Psoas muscle (tissue), 8 donors: ENCODE results near the gene PCDH9. TPM values are rescaled to one million over a fixed set of nuclear protein-coding genes. Genes with fewer than 3 reads are reported as not detected.

Experiments used
- ATAC-seq, 4 donors: fragments of 200-7000 bp; cut with Tn5 transposase; one replicate each; pipeline ENCODE4 v1.9.1; 2020; ENCODE audit warnings: moderate library complexity in 3 of 4, mild to moderate bottlenecking in 2 of 4
- DNase-seq, 2 donors: peaks; one replicate each; pipeline ENCODE4 v3.0.0-alpha.2; 2020
- H3K27ac ChIP-seq: fragments of 200-600 bp; one replicate; pipeline ENCODE4 v1.8.0; 2022
- H3K27me3 ChIP-seq, 3 donors: fragments of 200-600 bp in 1 of 3; one replicate each; pipeline versions ENCODE4 v1.6.1 to v1.8.0; 2013 to 2022; ENCODE audit warnings: low read length in 2 of 3, mild to moderate bottlenecking in 2 of 3, moderate library complexity in 1 of 3; ENCODE audit not compliant: insufficient read depth in 3 of 3
- H3K36me3 ChIP-seq, 2 donors: fragments of 200-600 bp in 1 of 2; one replicate each; pipeline versions ENCODE4 v1.6.1 to v1.8.0; 2013 to 2022; ENCODE audit warnings: low read depth in 1 of 2, mild to moderate bottlenecking in 1 of 2, moderate library complexity in 1 of 2; ENCODE audit not compliant: insufficient read depth in 1 of 2
- H3K4me1 ChIP-seq: fragments of 200-600 bp; one replicate; pipeline ENCODE4 v1.8.0; 2022
- H3K4me3 ChIP-seq: fragments of 200-600 bp; one replicate; pipeline ENCODE4 v1.8.0; 2022; ENCODE audit warnings: mild to moderate bottlenecking
- H3K9me3 ChIP-seq: fragments of 200-600 bp; one replicate; pipeline ENCODE4 v1.8.0; 2022
- WGBS, 3 donors: extraction: QIAGEN DNeasy Blood & Tissue Kit; methylation state at CpG; one replicate each; pipeline versions ENCODE4 v1.1.6 to v1.1.7; 2013; 5-methylcytosine and 5-hydroxymethylcytosine counted together
- intact Hi-C, 2 donors: fragments of 100-400 bp; cut with DNase I; formaldehyde crosslinking; loops; one replicate each; pipeline versions ENCODE4 v1.11.0 to v1.14.2; 2022
- polyA plus RNA-seq, 3 donors: library from polyadenylated mRNA; stranded (reverse); fragments of 200-250 nt; gene quantifications; one replicate each; pipeline ENCODE4 v1.2.3, GENCODE V29; 2013
- total RNA-seq, 4 donors: library from RNA; stranded (reverse); fragmentation: NEBNext Ultra II Directional in 2 of 4; extraction: Animal tissue kit (Norgen Biotek cat#: 25700) in 2 of 4; gene quantifications; one replicate each; pipeline versions ENCODE4 v1.2.1 to v1.2.4, GENCODE V29; 2021 to 2023
- TF ChIP-seq, protein P1 (sequence below): fragments of 200-600 bp; IDR thresholded peaks from one replicate; pipeline ENCODE4 v1.8.0; 2022; ENCODE audit warnings: antibody characterized with exemption
- donor health status: healthy with polysubstance abuse.
- donor health status: DM: no; HTN: no; CAD: no; lungs with moderate emphysema.
- donor health status: Bipolar disorder and iron deficiency.
- donor health status: healthy.
- donor health status: DM: yes; HTN: yes; CAD: no.
- donor health status: DM: no; HTN: no; CAD: no.
- donor health status: DM: no; HTN: no; CAD: no.
- donor health status: DM: yes; HTN: yes; CAD: no.

The PCDH9 gene
- total and polyA plus RNA-seq, 7 donors = 0.27 to 4.9 (median 2.1) TPM

DNA sequence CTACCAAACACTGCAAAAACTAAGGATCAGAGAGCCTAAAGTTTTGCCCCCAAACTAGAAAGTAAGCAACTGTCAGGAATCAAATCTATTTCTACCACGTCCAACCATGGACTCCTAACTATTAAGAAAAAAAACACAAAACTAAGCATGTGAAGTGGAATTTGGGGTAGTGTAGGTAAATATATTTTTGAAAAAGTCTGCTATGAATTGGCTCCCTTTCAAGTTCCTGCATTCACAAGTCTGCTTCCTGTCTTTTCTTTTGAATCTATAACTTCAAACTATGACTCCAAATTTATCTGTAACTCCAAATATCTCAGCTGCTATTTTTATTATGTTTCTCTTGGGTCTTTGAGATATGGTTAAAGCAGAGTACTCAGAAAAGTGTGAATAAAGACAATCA is 47.0 kb downstream of the PCDH9 start:
- Histone ChIP-seq H3K9me3 (no peaks in the 10 kb centered on the region), H3K4me1 (no peaks in the 10 kb centered on the region), H3K4me3 (no peak overlapping the region), H3K27ac (no peak overlapping the region), H3K27me3 (no peaks in the 10 kb centered on the region), H3K36me3 (no peaks in the 10 kb centered on the region)
- DNase-seq (no peak), ATAC-seq (no peak)
- TF ChIP-seq, protein P1, sequence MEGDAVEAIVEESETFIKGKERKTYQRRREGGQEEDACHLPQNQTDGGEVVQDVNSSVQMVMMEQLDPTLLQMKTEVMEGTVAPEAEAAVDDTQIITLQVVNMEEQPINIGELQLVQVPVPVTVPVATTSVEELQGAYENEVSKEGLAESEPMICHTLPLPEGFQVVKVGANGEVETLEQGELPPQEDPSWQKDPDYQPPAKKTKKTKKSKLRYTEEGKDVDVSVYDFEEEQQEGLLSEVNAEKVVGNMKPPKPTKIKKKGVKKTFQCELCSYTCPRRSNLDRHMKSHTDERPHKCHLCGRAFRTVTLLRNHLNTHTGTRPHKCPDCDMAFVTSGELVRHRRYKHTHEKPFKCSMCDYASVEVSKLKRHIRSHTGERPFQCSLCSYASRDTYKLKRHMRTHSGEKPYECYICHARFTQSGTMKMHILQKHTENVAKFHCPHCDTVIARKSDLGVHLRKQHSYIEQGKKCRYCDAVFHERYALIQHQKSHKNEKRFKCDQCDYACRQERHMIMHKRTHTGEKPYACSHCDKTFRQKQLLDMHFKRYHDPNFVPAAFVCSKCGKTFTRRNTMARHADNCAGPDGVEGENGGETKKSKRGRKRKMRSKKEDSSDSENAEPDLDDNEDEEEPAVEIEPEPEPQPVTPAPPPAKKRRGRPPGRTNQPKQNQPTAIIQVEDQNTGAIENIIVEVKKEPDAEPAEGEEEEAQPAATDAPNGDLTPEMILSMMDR = no peak
- intact Hi-C loops = no loop called here
- 64 to 68% (median 65%) methylated on average over 1 of the region's 1 CpG for WGBS, 3 donors

GRCh38 chr13:67175836-67176459 is 54.2 kb downstream of the PCDH9 start:
- no peak overlapping the region for H3K27ac ChIP-seq
- TF ChIP-seq, protein P1 = no peak
- DNase-seq (no peak), ATAC-seq (no peak)
- H3K9me3 ChIP-seq = no peaks in the 10 kb centered on the region
- no peak overlapping the region for H3K4me3 ChIP-seq
- WGBS, 3 donors = 91 to 94% (median 93%) methylated on average over 2 of the region's 2 CpGs
- no peaks in the 10 kb centered on the region for H3K4me1 ChIP-seq
- intact Hi-C loops = no loop called here
- H3K27me3 ChIP-seq = no peaks in the 10 kb centered on the region
- no peaks in the 10 kb centered on the region for H3K36me3 ChIP-seq

DNA sequence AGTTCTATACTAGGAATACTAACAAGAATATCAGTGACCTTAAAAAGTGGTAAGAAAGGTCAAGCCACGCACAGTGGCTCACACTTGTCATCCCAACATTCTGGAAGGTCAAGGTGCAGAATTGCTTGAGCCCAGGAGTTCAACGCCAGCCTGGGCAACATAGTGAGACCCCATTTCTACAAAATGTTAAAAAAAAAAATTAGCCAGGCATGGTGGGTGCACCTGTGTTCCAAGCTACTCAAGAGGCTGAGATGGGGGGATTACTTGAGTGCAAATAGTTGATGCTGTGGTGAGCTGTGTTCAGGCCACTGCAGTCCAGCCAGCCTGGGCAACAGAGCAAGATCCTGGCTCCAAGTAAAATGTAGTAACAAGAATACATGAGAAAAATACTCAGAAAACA is 61.8 kb downstream of the PCDH9 start:
- Histone ChIP-seq H3K4me1 (no peaks in the 10 kb centered on the region), H3K9me3 (no peaks in the 10 kb centered on the region), H3K4me3 (no peak overlapping the region), H3K27ac (no peak overlapping the region), H3K36me3 (no peaks in the 10 kb centered on the region), H3K27me3 (no peaks in the 10 kb centered on the region)
- ATAC-seq (no peak), DNase-seq (no peak)
- 44 to 46% (median 44%) methylated on average over 2 of the region's 2 CpGs for WGBS, 3 donors
- intact Hi-C loops = no loop called here
- TF ChIP-seq, protein P1 = no peak

- Histone ChIP-seq H3K4me3 (no peak overlapping the region), H3K36me3 (no peaks in the 10 kb centered on the region), H3K9me3 (no peaks in the 10 kb centered on the region), H3K27ac (no peak overlapping the region), H3K27me3 (no peaks in the 10 kb centered on the region), H3K4me1 (no peaks in the 10 kb centered on the region)
- ATAC-seq = no peak
- 79 to 89% (median 86%) methylated on average over 1 of the region's 1 CpG for WGBS, 3 donors
- TF ChIP-seq, protein P1 = no peak
- no peak for DNase-seq
- intact Hi-C loops = no loop called here
These were observed 62.7 kb downstream of the PCDH9 start for GRCh38 chr13:67167420-67167819.

DNA sequence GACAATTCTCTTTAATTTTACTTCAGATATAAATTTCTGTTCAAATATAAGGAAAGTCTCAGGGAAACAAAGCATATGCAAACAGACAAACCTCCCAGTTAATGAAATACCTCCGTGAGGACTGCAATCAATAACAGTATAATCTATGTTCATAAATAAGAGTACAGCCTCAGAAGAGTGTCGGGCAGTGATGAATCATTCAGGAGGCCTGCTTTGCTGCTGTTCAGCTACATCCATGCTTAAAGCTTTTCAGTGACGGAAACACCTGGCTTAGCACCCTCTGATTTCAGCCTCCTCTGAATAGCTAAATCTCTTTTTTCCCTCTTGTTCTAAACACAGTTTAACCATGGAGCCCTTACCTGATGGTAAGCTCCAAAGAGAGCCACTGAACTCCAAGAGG is 69.0 kb downstream of the PCDH9 start:
- Histone ChIP-seq H3K27me3 (no peaks in the 10 kb centered on the region), H3K4me1 (no peaks in the 10 kb centered on the region), H3K36me3 (no peaks in the 10 kb centered on the region), H3K9me3 (no peaks in the 10 kb centered on the region), H3K4me3 (no peak overlapping the region), H3K27ac (no peak overlapping the region)
- TF ChIP-seq, protein P1 = no peak
- intact Hi-C loops = no loop called here
- ATAC-seq (no peak), DNase-seq (no peak)
- 86 to 92% (median 88%) methylated on average over 3 of the region's 3 CpGs for WGBS, 3 donors
